Mucosa of gallbladder (tissue), 1 donor: ENCODE data around the gene BCL2L13. TPM values are rescaled to one million over a fixed set of nuclear protein-coding genes. Genes with fewer than 3 reads are reported as not detected.
"Not testable (repeated sequence)": the region's sequence is repeated elsewhere in the genome, so short reads cannot be mapped to it uniquely, and the experiment has no call there.

ENCODE experiments used
- DNase-seq: peaks from one replicate; pipeline ENCODE4 v3.0.0-alpha.2; 2020; ENCODE audit warnings: low spot score
- total RNA-seq: library from RNA; stranded (reverse); gene quantifications from one replicate; pipeline ENCODE4 v1.2.1, GENCODE V29; 2021
- donor health status: DM: no; HTN: no; CAD: no.

The BCL2L13 gene
- total RNA-seq, 1 donor from 2014 or later: 53.9 TPM

DNA sequence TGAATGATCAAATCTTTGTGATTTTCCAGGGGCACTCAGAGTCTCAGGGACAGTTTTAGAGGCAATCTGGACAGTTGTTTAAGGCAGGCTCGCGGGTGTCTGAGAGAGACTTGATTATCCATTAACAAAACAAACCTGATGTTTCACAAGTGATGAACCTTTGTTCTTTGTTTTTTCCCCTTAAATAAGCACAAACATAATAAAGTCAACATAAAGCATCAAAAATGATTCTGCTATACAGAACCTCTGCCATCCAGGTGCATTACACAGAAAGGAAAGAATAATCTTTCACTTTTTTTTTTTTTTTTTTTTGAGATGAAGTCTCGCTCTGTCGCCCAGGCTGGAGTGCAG, 122.6 kb downstream of the BCL2L13 start:
- no peak for DNase-seq

DNA sequence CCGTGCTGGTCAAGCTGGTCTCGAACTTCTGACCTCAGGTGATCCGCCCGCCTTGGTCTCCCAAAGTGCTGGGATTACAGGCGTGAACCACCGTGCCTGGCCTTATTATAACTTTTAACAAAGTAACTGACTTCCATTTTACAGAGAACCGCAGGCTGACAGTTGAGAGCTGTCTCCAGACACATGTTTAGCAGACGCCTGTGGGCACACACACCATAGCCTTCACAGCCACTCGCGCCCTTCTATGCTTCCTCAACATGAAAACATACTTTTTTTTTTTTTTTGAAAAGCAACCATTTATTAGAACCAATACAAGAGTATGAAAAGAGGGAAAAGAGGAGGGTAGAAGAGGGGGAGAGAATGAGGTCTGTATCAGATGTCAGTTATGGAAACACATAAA, 124.9 kb downstream of the BCL2L13 start:
- DNase-seq: not testable (repeated sequence)

GRCh38 chr22:17764036-17764435, 125.5 kb downstream of the BCL2L13 start:
- DNase-seq: no peak

DNA sequence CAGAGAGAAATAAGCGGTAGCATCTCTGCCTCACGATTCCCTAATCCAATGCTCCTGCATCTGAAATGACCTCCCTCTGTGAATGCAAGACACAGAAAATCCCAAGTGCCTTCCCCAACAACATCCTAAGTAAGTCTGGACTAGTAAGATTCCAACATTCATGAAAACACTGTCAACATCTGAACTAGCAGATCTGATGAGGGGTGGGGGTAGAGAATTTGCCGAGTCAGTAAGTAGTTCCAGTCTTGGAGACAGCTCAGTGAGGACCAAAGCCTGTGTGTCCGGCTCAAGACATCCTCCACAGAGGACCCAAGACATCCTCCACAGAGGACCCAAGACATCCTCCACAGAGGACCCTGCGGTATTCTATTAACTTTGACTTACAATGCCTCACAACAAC, 126.3 kb downstream of the BCL2L13 start:
- not testable (repeated sequence) for DNase-seq

DNA sequence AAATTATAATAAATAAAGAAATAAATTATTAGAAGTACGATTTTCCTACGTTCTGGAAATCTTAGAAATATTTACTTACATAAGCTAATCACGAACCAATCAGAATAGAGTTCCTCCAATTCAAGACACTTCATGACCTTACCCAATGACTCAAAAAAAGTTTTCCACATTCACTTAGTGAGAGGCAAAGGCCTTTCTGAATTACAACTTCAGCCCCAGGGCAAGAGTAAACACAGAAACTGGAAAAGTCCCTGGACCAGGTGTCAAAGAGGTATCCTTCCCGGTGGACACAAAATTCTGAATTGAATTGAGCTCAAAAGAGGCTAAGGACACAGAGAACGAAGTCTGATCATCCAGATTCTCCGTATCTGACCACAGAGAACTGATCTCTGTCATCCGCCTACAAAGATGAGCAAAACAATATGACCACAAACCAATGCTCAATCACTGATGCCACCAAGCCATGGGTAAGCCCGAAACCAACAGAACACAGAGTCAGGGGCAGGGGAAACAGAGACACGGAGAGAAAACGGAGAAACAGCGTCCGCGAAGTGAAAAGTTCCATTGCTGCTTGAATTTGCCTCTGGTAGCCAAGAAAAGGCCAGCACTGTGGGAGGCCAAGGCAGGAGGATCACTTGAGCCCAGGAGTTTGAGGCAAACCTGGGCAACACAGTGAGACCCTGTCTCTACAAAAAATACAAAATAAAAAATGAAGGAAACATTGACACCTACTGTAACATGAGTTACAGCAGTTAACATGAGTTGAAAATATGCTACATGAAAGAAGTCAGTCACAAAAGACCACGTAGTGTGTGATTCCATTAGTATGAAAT, 128.9 kb downstream of the BCL2L13 start:
- no peak for DNase-seq

DNA sequence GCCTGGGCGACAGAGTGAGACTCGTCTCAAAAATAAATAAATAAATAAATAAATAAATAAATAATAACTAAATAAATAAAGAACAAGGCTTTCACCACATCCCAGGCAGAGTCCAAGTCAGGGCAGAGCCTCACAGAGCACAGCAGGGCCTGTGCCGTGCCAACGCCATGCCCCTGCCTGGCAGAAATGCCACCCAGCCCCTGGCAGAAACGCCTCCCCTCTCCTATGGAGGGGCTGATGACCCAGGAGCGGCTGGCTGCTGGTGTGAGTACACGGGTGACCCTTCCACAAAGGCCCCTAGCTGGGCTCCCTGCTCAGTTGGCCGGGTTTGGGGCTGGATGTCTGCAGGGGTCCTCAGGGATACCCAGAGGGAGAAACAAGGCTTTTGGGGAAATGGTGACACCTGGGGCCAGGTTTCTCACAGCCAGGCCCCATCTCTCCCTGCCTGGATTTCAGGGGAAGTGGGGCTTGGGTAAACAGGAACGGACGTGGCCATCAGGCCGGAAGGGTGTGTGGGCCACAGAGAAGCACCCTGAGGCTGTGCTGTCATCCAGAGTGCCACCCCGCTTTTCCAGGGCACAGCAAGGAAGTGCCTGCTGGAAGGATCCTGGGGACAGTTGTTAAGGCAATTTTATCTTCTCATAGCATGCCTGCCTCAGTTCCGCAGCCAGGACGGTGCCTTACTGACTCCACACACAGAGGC, 130.6 kb downstream of the BCL2L13 start:
- DNase-seq: no peak

- no peak for DNase-seq
These were observed 131.1 kb downstream of the BCL2L13 start for GRCh38 chr22:17769716-17770082.

- DNase-seq: no peak
These were observed 131.9 kb downstream of the BCL2L13 start for GRCh38 chr22:17770180-17771077.

DNA sequence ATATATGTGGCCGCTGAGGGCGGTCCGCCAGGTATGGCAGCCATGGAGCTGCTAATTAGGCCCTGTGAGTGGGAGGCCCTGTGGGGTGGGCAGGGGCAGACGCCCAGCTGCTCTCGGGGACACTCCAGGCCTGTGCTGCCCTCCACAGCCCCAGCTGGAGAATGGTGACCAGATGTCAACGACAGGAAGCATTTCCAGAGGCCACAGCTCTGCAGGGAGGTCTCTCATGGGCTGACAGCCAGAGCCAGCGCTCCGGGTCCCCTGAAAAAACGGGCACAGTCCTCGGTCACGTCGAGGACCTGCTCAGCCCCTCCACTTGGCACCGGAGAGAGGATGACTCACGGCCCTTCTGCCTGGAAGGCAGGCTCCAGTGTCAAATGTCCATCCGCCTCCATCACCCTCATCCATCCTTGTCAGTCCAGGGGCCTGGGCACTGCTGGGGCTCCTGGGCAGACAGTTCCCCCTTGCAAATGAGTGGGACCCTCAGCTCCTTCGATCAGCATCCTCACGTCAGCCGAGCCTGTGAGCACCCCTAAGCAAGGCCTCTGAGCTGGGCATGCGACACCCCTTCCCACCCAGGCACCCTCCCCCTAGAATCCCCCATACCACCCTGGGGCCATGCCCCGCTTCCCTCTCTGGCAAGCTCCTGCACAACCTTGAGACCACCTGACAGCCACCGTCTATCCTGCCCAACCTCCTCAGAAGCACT, 133.8 kb downstream of the BCL2L13 start:
- no peak for DNase-seq

DNA sequence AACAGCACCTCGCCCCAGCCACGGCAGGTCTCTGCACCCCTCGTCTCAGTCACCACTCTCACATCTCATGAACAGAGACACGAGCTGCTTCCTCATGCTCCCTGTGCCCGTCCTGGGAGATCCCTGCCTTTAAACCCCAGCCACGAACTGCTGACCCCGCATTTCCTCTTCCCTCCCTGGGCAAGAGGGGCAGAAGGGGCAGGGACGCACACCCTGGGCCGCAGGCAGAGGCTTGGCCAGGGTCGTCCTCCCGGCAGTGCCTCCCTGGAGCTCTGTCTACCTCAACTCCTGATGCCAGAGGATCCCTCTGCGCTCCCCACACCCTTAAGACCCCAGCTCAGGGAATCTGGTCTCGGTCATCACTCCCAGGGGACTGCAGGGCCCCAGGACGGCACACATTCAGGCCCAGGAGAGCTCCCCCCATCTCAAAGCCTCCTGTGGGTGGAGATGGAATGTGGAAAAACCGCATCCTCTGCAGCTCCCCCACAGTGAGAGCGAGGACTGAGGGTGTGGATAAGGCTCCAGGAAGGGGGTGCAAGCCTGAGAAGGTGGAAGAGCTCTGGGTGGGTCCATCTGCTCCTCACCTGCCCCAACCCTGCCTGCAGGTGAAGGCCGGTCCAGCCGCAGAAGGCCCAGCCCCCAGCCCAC, 134.5 kb downstream of the BCL2L13 start:
- no peak for DNase-seq

DNA sequence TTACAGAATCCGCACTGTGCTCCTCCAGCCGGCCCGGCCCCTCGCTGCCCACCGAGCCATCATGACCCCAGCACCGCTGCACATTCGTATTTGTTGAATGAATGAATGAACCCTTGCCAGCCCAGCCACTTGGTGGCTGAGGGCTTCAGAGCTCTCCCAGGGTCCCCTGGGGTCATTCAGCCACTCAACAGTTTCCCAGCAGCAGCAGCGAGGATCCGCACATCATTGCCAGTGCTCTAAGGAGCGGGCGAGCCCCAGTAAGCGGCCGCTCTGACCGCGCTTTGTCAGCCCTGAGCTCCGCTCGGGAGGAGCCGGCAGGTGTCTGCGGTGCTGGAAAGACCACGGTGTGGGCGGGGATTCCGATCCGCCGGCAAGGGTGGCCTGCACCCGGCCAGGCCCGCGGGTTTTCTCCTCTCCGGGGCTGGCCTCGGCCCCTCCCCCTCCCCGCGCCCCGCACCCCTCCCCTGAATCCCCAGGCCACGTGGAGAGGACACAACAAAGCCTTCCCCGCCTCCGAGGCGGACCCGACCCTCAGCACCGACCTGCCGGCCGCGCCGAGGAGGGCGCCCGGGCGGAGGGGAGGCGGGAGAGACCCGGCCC, 135.1 kb downstream of the BCL2L13 start:
- no peak for DNase-seq

GRCh38 chr22:17774206-17774925, 135.8 kb downstream of the BCL2L13 start, which contains the start of gene BID:
Gene BID (minus strand): TSS chr22:17774469. CDS start chr22:17750116, 24,353 bp downstream.
- DNase-seq: no peak

- no peak for DNase-seq
These were observed 136.5 kb downstream of the BCL2L13 start for GRCh38 chr22:17774926-17775685.

GRCh38 chr22:17775781-17776465, 137.4 kb downstream of the BCL2L13 start:
- DNase-seq: no peak

DNA sequence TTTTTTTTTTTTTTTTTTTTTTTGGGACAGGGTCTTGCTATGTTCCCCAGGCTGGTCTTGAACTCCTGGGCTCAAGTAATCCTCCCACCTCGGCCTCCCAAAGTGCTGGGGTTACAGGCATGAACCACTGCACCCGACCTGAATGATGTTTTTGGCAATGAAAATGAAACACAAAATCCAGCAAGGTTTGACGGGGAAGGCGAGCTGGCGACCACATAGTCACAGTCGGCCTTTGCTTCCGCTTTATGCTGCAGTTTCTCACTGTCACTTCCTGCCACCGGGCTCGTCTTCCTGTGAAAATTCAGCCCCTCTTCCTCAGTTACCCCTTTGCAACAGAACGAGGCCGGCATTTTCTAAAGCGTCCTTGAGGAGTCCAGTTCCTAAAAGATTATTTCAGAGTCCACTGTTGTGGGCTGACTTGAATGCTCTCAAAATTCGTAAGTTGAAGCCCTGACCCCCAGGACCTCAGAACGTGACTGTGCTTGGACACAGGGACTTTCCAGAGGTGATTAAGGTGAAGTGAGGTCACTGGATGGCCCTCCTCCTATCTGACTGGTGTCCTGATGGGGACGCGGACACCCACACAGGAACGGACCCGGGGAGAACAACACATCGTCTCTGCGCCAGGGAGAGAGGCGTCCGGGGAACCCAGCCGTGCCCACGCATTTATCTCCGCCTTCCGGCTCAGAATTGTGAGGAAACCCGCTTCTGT, 138.6 kb downstream of the BCL2L13 start:
- peak; percentile 40 for DNase-seq

DNA sequence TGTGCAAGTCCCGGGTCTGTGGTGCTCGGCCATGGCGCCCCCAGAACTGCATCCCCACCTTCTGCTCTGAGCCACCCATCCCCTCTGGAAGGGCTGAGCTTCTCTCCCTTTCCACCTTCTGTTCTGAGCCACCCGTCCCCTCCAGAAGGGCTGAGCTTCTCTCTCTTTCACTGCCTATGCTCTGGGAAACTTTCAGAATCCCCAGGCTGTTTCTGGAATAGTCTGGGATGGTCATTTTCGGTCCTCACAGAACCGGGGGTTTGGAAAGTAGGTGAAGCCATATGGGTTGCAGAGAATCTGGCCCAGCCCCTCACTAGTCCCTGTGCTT, 139.1 kb downstream of the BCL2L13 start:
- no peak for DNase-seq

DNA sequence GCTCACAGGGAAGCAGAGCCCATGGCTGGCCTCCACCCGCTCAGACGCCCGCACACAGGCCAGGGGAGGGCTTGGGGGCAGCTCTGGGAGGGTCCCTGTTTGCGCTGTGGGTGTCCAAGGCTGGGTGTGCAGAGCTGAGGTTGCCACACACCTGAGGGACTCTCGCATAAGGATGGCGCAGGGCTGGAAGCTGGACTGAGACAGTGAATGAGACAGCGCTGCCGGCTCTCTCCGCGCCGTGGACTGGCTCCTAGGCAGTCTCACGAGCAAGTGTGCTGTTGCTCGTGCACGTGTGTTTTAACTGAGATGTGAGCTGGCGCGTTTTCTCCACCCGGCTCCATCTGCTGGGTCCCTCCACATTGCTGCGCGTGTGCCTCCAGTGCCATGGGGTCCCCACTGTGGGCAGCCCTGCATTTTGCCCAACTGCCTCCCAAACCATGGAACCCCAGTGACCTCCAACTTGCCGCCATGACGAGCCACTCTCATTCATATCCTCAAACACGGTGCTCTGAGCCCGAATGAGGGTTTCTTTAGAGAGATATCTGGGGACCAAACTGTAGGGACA, 139.9 kb downstream of the BCL2L13 start:
- DNase-seq: no peak
